GM23338 (cell line): ENCODE measurements around the gene FOXJ3. TPM values are rescaled to one million over a fixed set of nuclear protein-coding genes. Genes with fewer than 3 reads are reported as not detected.

Source experiments
- ATAC-seq: fragments of 200-7000 bp; cut with Tn5 transposase; 3 replicates; pipeline ENCODE4 v1.9.1; 2020
- DNase-seq: peaks from one replicate; pipeline ENCODE4 v3.0.0-alpha.2; 2015; ENCODE audit warnings: low spot score
- H2AFZ ChIP-seq: fragments of 200-600 bp; sonication (generic); 2 replicates; pipeline ENCODE4 v1.8.0; 2016; ENCODE audit warnings: antibody characterized with exemption, mild to moderate bottlenecking, moderate library complexity
- H3F3A ChIP-seq: fragments of 200-600 bp; sonication (generic); replicated peaks from 2 replicates; pipeline ENCODE4 v1.8.0; 2017; ENCODE audit warnings: antibody characterized with exemption, mixed run types, low read depth
- H3K27ac ChIP-seq: fragments of 200-600 bp; sonication (generic); 2 replicates; pipeline ENCODE4 v1.6.1; 2016; ENCODE audit warnings: low read depth
- H3K27me3 ChIP-seq: fragments of 200-600 bp; sonication (generic); 2 replicates; pipeline ENCODE4 v1.8.0; 2016; ENCODE audit warnings: mild to moderate bottlenecking, mixed run types, moderate library complexity; ENCODE audit not compliant: insufficient read depth
- H3K36me3 ChIP-seq: fragments of 200-600 bp; sonication (generic); 2 replicates; pipeline ENCODE4 v1.8.0; 2016; ENCODE audit warnings: mild to moderate bottlenecking; ENCODE audit not compliant: insufficient read depth
- H3K4me1 ChIP-seq: fragments of 200-600 bp; sonication (generic); 2 replicates; pipeline ENCODE4 v1.8.0; 2016; ENCODE audit warnings: mild to moderate bottlenecking, moderate library complexity; ENCODE audit not compliant: insufficient read depth
- H3K4me2 ChIP-seq: fragments of 200-600 bp; sonication (generic); 2 replicates; pipeline ENCODE4 v1.7.1; 2017; ENCODE audit warnings: mixed run types
- H3K4me3 ChIP-seq: fragments of 200-600 bp; sonication (generic); 2 replicates; pipeline ENCODE4 v1.6.1; 2016; ENCODE audit warnings: mixed run types
- H3K79me2 ChIP-seq: fragments of 200-600 bp; sonication (generic); replicated peaks from 2 replicates; pipeline ENCODE4 v1.8.0; 2017; ENCODE audit warnings: mild to moderate bottlenecking; ENCODE audit not compliant: insufficient read depth
- H3K9me2 ChIP-seq: fragments of 200-600 bp; sonication (generic); 2 replicates; pipeline ENCODE4 v1.8.0; 2017; ENCODE audit not compliant: insufficient read depth
- H4K20me1 ChIP-seq: fragments of 200-600 bp; sonication (generic); replicated peaks from 2 replicates; pipeline ENCODE4 v1.8.0; 2017; ENCODE audit warnings: mild to moderate bottlenecking; ENCODE audit not compliant: insufficient read depth
- H3K27ac Mint-ChIP-seq: 2 replicates; pipeline ENCODE4 v1.8.0; 2020; ENCODE audit warnings: inconsistent platforms, mild to moderate bottlenecking, moderate library complexity, mixed read lengths
- H3K27me3 Mint-ChIP-seq: 3 replicates; pipeline ENCODE4 v1.8.0; 2022; ENCODE audit warnings: low read depth, mild to moderate bottlenecking, moderate library complexity, mixed read lengths, inconsistent platforms; ENCODE audit not compliant: insufficient read depth, poor library complexity
- H3K36me3 Mint-ChIP-seq: 3 replicates; pipeline ENCODE4 v1.8.0; 2021; ENCODE audit warnings: low read depth, mild to moderate bottlenecking, inconsistent platforms, moderate library complexity, mixed read lengths
- H3K4me1 Mint-ChIP-seq: 3 replicates; pipeline ENCODE4 v1.8.0; 2020; ENCODE audit warnings: mild to moderate bottlenecking, inconsistent platforms, mixed read lengths
- H3K4me3 Mint-ChIP-seq: 3 replicates; pipeline ENCODE4 v1.8.0; 2021; ENCODE audit warnings: moderate library complexity, mild to moderate bottlenecking, inconsistent platforms, mixed read lengths
- H3K9me3 Mint-ChIP-seq: 3 replicates; pipeline ENCODE4 v1.8.0; 2020; ENCODE audit warnings: moderate library complexity, mild to moderate bottlenecking, inconsistent platforms, mixed read lengths
- CREB1 ChIP-seq: fragments of 250-450 bp; sonication (Bioruptor Pico); IDR thresholded peaks from 2 replicates; pipeline ENCODE4 v1.5.0; 2020; ENCODE audit warnings: low read depth, mild to moderate bottlenecking, moderate library complexity
- JUNB ChIP-seq: IDR thresholded peaks from one replicate; pipeline ENCODE4 v1.6.1; 2016; ENCODE audit warnings: antibody characterized with exemption; ENCODE audit not compliant: unreplicated experiment
- NANOG ChIP-seq: IDR thresholded peaks from 2 replicates; pipeline ENCODE4 v1.6.1; 2016; ENCODE audit warnings: antibody characterized with exemption, borderline replicate concordance
- POLR2AphosphoS5 ChIP-seq: IDR thresholded peaks from 2 replicates; pipeline ENCODE4 v1.6.1; 2016; ENCODE audit warnings: antibody characterized with exemption, low read depth
- STAT1 ChIP-seq: IDR thresholded peaks from one replicate; pipeline ENCODE4 v1.6.1; 2016; ENCODE audit warnings: antibody characterized with exemption; ENCODE audit not compliant: unreplicated experiment
- ZNF114 ChIP-seq: fragments of 250-450 bp; sonication (Bioruptor Pico); IDR thresholded peaks from 2 replicates; pipeline ENCODE4 v1.5.0; 2020; ENCODE audit warnings: mild to moderate bottlenecking, moderate library complexity
- ZNF462 ChIP-seq: fragments of 250-450 bp; sonication (Bioruptor Pico); IDR thresholded peaks from 2 replicates; pipeline ENCODE4 v1.5.0; 2020; ENCODE audit warnings: mild to moderate bottlenecking, moderate library complexity
- polyA plus RNA-seq: library from polyadenylated mRNA; unstranded; fragments of >200 nt; fragmentation: Nextera tagmentation; extraction: Ambion mirVana; gene quantifications from 2 replicates; pipeline ENCODE4 v1.2.1, GENCODE V29; 2016
- total RNA-seq: library from RNA; depleted of rRNA; stranded (reverse); fragments of >200 nt; shearing (Covaris generic); gene quantifications from 2 replicates; pipeline ENCODE4 v1.2.3, GENCODE V29; 2014
- TF ChIP-seq, protein P1 (sequence below): IDR thresholded peaks from one replicate; pipeline ENCODE4 v1.6.1; 2018; ENCODE audit warnings: antibody characterized with exemption; ENCODE audit not compliant: unreplicated experiment
- TF ChIP-seq, protein P2 (sequence below), 2 experiments: fragments of 200-600 bp in 1 of 2; sonication (generic) in 1 of 2; conservative IDR thresholded peaks; 2 replicates each; pipeline versions ENCODE4 v1.5.1 to v1.6.1; 2016 to 2017; ENCODE audit warnings: antibody characterized with exemption in 2 of 2, low read depth in 2 of 2, mild to moderate bottlenecking in 2 of 2, moderate library complexity in 1 of 2

FOXJ3 gene
- total and polyA plus RNA-seq, 2 experiments from 2014 or later: 36.6 to 53.3 TPM

GRCh38 chr1:42223036-42223435 is 112.0 kb downstream of the FOXJ3 start (continued):
- TF ChIP-seq, protein P1, sequence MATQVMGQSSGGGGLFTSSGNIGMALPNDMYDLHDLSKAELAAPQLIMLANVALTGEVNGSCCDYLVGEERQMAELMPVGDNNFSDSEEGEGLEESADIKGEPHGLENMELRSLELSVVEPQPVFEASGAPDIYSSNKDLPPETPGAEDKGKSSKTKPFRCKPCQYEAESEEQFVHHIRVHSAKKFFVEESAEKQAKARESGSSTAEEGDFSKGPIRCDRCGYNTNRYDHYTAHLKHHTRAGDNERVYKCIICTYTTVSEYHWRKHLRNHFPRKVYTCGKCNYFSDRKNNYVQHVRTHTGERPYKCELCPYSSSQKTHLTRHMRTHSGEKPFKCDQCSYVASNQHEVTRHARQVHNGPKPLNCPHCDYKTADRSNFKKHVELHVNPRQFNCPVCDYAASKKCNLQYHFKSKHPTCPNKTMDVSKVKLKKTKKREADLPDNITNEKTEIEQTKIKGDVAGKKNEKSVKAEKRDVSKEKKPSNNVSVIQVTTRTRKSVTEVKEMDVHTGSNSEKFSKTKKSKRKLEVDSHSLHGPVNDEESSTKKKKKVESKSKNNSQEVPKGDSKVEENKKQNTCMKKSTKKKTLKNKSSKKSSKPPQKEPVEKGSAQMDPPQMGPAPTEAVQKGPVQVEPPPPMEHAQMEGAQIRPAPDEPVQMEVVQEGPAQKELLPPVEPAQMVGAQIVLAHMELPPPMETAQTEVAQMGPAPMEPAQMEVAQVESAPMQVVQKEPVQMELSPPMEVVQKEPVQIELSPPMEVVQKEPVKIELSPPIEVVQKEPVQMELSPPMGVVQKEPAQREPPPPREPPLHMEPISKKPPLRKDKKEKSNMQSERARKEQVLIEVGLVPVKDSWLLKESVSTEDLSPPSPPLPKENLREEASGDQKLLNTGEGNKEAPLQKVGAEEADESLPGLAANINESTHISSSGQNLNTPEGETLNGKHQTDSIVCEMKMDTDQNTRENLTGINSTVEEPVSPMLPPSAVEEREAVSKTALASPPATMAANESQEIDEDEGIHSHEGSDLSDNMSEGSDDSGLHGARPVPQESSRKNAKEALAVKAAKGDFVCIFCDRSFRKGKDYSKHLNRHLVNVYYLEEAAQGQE: no peak
- no peak for TF ChIP-seq JUNB

DNA sequence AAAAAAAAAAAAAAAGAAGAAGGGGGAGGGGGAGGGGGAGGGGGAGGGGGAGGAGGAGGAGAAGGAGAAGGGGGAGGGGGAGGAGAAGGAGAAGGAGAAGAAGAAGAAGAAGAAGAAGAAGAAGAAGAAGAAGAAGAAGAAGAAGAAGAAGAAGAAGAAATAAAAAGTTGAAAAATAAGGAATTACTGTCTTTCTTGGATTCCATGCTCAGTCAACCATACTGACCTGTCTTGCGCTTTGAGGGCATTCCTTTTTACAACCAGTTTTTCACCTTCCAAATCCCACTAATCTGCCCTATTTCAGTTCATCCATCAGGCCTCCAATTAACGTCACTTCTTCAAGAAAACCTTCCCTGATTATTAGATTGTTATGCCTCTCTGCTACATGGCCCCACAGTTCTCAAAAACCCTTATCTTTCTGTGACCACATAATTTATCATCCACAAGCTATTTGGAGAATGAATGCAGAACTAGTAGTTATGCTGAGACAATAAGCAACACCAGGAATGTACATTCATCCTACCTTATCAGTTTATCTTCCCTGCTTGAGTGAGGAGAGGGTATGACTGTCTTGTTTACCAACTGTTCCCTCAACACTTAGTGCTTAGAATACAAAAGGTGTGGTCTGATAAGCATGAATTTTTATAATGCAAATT is 113.0 kb downstream of the FOXJ3 start:
- ATAC-seq: no peak
- Histone ChIP-seq H3K4me1 (no peaks in the 10 kb centered on the region), H3F3A (no peaks in the 10 kb centered on the region), H3K36me3 (no peaks in the 10 kb centered on the region), H3K9me2 (no peaks in the 10 kb centered on the region), H2AFZ (no peak overlapping the region), H4K20me1 (peaks cover 15% of the 10 kb centered on the region; the same call in 1 of the 2 replicates), H3K27ac (no peak overlapping the region), H3K4me2 (no peak overlapping the region), H3K4me3 (no peak overlapping the region), H3K79me2 (peaks cover 69% of the 10 kb centered on the region), H3K27me3 (no peaks in the 10 kb centered on the region)
- DNase-seq: no peak
- H3K4me1 Mint-ChIP-seq: peaks cover 15% of the 10 kb centered on the region
- H3K27ac Mint-ChIP-seq: no peak overlapping the region
- H3K9me3 Mint-ChIP-seq: no peaks in the 10 kb centered on the region; the same call in 2 of the 3 replicates
- no peak overlapping the region for H3K4me3 Mint-ChIP-seq
- peaks cover 8% of the 10 kb centered on the region; the same call in 2 of the 3 replicates for H3K36me3 Mint-ChIP-seq
- no peaks in the 10 kb centered on the region for H3K27me3 Mint-ChIP-seq
- TF ChIP-seq STAT1: no peak
- TF ChIP-seq, protein P1: no peak
- no peak for TF ChIP-seq JUNB
- TF ChIP-seq CREB1: no peak
- TF ChIP-seq NANOG: no peak
- TF ChIP-seq ZNF114 (CRISPR knock-in tag): no peak
- TF ChIP-seq ZNF462: no peak
- TF ChIP-seq POLR2AphosphoS5: no peak
- TF ChIP-seq, protein P2, sequence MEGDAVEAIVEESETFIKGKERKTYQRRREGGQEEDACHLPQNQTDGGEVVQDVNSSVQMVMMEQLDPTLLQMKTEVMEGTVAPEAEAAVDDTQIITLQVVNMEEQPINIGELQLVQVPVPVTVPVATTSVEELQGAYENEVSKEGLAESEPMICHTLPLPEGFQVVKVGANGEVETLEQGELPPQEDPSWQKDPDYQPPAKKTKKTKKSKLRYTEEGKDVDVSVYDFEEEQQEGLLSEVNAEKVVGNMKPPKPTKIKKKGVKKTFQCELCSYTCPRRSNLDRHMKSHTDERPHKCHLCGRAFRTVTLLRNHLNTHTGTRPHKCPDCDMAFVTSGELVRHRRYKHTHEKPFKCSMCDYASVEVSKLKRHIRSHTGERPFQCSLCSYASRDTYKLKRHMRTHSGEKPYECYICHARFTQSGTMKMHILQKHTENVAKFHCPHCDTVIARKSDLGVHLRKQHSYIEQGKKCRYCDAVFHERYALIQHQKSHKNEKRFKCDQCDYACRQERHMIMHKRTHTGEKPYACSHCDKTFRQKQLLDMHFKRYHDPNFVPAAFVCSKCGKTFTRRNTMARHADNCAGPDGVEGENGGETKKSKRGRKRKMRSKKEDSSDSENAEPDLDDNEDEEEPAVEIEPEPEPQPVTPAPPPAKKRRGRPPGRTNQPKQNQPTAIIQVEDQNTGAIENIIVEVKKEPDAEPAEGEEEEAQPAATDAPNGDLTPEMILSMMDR (conservative IDR thresholded peaks at IDR 0.05; ENCODE audit: low read depth in 2 of 2): no peak
